Neural cell (in vitro differentiated cells): ENCODE measurements around the gene ZNF682.

ENCODE experiments used
- CTCF ChIP-seq: fragments of 450-650 bp; IDR thresholded peaks from 2 replicates; pipeline ENCODE4 v1.5.1; 2014; ENCODE audit warnings: antibody characterized with exemption, mild to moderate bottlenecking, moderate library complexity; ENCODE audit not compliant: poor library complexity, severe bottlenecking
- MXI1 ChIP-seq: fragments of 450-650 bp; conservative IDR thresholded peaks from 2 replicates; pipeline ENCODE4 v1.6.1; 2014; ENCODE audit warnings: antibody characterized with exemption, mild to moderate bottlenecking; ENCODE audit not compliant: poor library complexity, severe bottlenecking
- POLR2AphosphoS5 ChIP-seq: IDR thresholded peaks from 2 replicates; pipeline ENCODE4 v1.6.1; 2012
- REST ChIP-seq: IDR thresholded peaks from 2 replicates; pipeline ENCODE4 v1.6.1; 2012; ENCODE audit warnings: borderline replicate concordance
- SMC3 ChIP-seq: fragments of 450-650 bp; conservative IDR thresholded peaks from 2 replicates; pipeline ENCODE4 v1.6.1; 2014; ENCODE audit warnings: antibody characterized with exemption, mild to moderate bottlenecking, moderate library complexity; ENCODE audit not compliant: poor library complexity
- TAF1 ChIP-seq: IDR thresholded peaks from 2 replicates; pipeline ENCODE4 v1.6.1; 2012; ENCODE audit warnings: low read depth

- TF ChIP-seq CTCF, result no peak
- no peak for TF ChIP-seq POLR2AphosphoS5
- TF ChIP-seq TAF1, result no peak
- no peak for TF ChIP-seq REST
- no peak for TF ChIP-seq SMC3
- TF ChIP-seq MXI1, result no peak
Measured at GRCh38 chr19:20080656-20081055, 41.4 kb upstream of the ZNF682 start.
